Activated CD8-positive, alpha-beta memory T cell treated with anti-CD3 and anti-CD28 coated beads, Interleukin-2, amount 50 U/mL, for 48 hours (primary cell): Measurements from ENCODE around the gene PTPRG.
"Not testable (repeated sequence)": the region's sequence is repeated elsewhere in the genome, so short reads cannot be mapped to it uniquely, and the experiment has no call there.

ENCODE experiments used
- DNase-seq: peaks from one replicate; pipeline ENCODE4 v3.0.0-alpha.2; 2020

Gene PTPRG

GRCh38 chr3:61687663-61688306 is 126.4 kb downstream of the PTPRG start:
- DNase-seq, result no peak

- no peak for DNase-seq
Observed at GRCh38 chr3:61688307-61688984, 127.1 kb downstream of the PTPRG start.

GRCh38 chr3:61690016-61690415 is 128.6 kb downstream of the PTPRG start:
- no peak for DNase-seq

DNA sequence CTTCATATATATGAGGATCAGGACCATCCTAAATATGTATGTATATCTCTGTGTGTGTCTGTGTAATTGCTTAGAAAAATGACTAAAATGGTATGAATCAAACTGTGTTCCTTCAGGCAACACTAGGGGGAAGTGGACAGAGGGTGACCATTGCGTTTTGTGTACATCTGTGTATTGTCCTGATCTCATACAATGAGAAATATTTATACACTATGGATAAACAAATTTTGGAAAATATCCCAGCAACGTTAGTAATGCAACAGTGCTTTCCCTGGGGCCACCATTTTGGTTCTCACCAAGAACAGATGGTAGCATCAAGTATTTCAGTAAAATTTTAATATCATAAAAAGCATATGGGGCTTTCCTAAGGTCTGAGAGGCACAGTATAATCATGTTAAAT is 130.1 kb downstream of the PTPRG start:
- no peak for DNase-seq

DNA sequence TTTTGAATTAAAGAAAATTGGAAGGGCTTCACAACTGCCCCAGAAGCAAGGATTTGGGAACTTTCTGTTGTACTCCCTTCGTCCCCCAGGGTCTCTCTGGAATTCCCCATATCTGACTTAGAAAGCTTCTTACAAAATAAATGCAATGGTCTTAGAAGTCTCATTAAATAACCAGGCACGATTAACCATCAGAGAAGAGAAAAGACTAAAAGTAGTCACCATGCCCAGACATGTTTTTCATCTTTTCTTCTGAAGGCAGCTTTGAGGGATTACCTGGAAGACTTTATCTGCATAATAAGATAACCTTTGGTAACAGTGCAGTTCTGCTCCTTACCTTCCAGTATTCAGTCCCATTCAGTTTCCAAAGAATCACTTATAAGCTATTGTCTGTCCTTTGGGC is 135.9 kb downstream of the PTPRG start:
- DNase-seq, result no peak

DNA sequence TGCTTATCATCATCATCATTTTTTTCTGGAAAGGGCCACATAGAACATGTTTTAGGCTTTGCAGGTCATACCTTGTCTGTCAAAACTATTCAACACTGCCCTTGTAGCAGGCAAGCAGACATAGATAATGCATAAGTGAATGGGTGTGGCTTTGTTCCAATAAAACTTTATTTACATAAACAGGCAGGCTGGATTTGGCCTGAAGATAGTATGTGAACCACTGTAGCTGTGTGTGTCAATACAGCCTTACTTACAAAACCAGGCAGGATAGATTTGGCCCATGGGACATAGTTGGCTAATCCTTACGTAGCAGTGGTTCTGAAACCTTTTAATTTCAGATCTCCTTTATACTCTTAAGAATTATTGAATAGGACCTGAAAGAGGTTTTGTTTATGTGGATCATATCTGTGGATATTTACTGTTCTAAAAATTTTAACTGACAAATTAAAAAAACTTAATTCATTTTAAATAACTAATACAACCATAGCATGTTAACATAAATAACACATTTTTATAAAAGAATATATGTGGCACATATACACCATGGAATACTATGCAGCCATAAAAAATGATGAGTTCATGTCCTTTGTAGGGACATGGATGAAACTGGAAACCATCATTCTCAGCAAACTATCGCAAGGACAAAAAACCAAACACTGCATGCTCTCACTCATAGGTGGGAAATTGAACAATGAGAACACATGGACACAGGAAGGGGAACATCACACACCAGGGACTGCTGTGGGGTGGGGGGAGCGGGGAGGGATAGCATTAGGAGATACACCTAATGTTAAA is 137.1 kb downstream of the PTPRG start:
- DNase-seq, result not testable (repeated sequence)

DNA sequence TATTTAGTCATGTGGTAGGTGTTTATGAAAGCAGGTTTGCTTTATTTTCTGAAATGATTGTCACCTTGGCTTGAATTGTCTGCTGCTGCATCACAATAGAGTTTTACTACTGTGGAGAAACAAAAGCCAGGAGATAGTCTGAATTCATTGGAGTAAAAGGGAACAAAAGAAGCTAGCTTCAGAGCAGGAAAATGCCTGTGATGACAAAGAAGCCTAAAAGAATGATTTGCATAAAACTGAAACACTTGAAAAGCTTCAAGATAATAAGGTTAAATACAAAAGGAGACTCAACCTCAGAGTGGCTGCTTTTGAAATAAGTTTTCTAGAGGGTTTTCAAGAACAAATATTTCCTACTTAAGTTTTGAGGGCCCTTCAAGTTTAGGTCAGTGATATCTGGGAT is 138.3 kb downstream of the PTPRG start:
- DNase-seq, result no peak

DNA sequence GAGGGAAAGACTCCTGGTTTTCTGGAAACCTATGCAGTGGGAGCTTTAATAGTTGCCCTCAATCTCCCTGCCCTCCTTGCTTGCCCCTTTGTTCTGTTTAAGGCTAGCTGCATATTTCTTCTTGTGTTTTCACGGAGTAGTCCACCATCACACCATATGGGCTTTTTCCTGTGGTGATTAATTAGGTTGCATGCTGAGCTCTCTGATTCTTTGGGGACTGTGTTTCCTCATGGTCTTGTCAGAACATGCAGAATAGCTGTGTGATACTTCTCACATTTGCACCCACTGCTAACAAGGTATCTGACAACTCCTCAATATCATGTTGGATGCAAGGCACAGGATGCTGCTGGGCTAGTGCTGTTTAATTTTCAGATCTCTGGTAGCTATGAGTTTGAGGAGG is 139.6 kb downstream of the PTPRG start:
- DNase-seq, result no peak

- DNase-seq, result no peak
Observed at GRCh38 chr3:61702453-61702852, 141.1 kb downstream of the PTPRG start.

GRCh38 chr3:61704807-61705206 is 143.4 kb downstream of the PTPRG start:
- no peak for DNase-seq

- DNase-seq, result no peak
Observed at GRCh38 chr3:61707492-61707891, 146.1 kb downstream of the PTPRG start.

- not testable (repeated sequence) for DNase-seq
Observed at GRCh38 chr3:61710920-61711319, 149.5 kb downstream of the PTPRG start.

DNA sequence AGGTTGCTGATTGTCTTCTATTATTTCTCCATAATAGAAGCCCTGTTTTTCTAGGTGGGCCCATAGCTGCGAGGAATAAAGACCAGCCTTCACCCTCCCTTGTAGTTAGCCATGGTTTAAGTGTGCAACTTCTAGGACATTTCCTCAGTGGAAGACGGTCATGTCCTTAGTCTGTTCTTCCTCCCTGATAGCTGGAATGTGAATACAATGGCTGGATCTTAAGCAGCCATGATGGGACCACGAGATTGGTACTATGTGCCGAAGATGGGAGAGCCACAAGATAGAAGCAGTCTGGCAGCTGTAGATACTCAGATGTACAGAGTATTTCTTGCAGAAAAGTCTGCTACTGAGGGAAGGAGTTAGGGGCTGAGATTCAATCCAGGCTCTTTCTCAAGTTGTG is 152.9 kb downstream of the PTPRG start:
- DNase-seq, result no peak

GRCh38 chr3:61715886-61716527 is 154.6 kb downstream of the PTPRG start:
- no peak for DNase-seq

- not testable (repeated sequence) for DNase-seq
Observed at GRCh38 chr3:61716693-61717092, 155.3 kb downstream of the PTPRG start.

DNA sequence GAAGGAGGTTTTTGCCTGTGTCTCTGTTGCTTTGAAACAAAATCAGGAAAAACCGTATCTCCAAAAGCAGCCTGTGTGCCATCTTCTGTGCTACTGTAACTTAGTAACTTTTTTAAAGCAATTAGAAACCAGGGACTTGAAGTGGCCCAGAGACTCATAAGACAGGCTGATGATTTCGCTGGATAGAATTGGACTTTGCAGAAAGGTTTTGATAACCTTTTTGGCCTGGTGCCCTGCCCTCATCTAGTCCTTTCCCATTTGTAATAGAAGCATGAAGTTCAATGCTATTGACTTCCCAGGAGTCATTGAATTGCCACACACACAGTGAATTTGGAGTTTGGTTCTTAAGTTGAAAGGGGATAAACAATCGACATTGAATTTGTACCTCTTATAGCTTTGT is 157.2 kb downstream of the PTPRG start:
- DNase-seq, result no peak

DNA sequence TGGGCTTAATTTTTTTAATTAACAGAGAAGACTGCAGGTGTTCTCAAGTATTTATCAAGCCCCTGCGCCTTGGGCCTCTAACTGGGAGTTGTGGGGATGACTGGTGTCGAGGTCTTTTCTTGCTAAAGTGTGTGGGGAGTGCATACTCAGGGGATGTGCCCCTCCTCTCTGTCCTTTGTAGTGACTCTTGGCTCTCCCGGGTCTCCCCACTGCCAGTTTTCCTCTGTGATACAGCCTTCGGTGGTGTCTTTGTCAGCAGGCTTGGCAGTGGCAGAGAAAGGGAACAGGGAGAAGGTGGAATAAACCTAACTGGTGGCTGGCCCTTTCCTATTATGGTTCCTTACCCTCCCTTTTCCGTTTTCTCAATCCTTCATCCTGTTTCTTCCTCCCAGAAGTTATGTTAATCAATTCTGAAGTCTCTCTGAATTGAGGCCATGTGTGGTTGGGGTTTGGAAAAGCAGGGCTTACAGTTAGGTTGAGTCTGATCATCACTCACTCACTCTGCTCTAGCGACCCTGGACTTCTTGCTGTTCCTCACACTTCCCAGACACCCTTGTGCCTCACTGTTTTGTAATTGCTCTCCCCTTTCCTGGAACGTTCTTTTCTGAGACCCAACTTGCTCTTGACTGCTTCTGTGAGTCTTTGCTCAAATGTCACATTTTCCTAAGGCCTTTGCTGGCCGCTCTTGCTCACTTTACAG is 158.1 kb downstream of the PTPRG start:
- no peak for DNase-seq

DNA sequence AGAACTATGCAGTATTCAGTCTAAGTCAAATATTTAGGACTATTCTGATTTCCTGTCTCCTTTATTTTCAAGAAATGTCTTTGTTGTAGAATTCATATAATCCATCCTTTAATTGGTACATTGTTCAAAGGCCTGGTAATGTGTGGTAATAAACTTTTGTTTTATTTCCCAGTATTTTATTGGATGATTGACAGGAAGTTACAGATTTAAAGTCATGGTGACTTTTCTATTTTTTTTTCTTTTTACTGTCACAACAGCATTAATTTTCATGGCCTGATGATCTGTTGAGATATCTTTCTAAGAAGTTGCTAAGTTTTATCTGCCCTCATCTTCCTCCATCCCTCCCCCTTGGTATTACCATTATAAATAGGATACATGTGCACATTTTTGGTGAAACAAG is 161.7 kb downstream of the PTPRG start:
- no peak for DNase-seq

DNA sequence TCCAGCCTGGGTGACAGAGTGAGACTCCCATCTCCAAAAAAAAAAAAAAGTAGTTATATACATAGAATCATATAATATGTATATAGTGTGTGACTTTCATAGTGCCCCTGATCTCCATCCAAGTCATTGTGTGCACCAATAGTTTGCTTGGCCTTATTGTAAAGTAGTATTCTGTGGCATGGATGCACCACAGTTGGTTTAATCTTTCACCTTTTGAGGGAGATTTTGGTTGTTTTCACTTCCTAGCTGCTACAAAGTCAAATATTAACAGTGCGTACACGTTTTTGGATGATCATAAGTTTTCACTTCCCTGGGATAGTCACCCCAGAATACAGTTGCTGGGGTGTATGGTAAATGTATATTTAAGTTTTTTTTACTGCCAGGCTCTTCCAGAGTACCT is 162.8 kb downstream of the PTPRG start:
- DNase-seq, result no peak

DNA sequence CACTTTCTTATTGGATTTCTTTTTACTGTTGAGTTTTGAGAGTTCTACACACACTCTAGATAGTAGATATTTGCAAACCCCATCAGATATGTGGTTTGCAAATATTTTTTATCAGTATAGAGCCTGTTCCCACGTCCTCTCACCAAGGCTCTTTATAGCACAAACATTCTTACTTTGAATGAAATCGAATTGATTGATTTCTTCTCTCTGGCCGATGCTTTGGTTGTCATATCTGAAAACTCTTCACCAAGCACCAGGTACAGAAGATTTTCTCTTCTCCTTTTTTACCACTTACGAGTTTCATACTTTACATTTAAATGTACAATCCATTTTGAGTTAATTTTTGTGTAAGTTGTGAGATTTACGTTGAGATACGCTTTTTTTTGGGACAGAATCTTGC is 163.4 kb downstream of the PTPRG start:
- no peak for DNase-seq

DNA sequence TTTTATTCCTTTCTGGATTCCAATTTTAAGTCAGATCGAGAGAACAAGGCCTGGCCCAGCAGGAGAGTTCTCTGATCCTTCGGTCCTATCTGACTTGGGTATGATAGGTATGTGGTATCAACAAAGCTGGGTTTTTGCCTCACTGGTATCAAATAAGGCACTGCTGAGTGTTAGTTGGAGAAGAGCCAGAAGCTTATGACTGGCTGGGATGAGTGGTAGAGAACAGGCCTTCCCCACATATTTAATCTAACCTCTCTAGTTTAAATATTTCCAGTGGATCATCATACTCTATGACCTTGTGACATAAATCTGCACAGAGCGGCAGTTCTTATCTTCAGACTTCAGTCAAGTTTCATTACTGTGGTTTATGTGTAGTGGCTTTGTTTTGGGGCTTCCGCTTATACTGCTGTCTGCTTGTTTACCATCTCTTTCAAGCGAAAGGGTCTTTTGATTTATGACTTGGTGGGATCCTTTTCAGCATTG is 164.5 kb downstream of the PTPRG start:
- DNase-seq, result no peak

DNA sequence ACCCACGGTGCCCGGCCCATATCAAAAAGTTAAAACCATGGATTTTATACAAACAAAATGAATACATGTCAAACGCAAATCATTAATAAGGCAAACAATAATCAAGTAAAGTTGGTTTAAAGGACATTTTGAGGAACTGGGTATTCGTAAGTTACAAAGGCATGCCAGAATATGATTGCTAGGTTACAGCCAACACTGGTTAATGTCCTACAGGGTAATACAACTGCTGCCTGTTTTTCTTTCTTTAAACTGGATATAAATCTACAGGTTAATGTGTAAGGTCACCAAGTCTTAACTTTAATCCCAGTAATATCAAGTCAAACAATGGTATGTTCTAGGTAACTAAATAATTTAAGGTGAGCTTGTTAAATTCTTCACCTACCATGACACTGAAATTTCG is 166.1 kb downstream of the PTPRG start:
- no peak for DNase-seq
